OCI-LY7 (cell line): ENCODE measurements around the gene SLC9A7. TPM values are rescaled to one million over a fixed set of nuclear protein-coding genes. Genes with fewer than 3 reads are reported as not detected.

Experiments used
- Bru-seq: library from RNA; stranded (reverse); fragments of 400-500 nt; gene quantifications from one replicate; lab custom pipeline; 2021; lab: Mats Ljungman, UMichigan
- BruChase-seq, 2 experiments: library from RNA; stranded (reverse); fragments of 400-500 nt; gene quantifications; one replicate each; lab custom pipeline; 2021; lab: Mats Ljungman, UMichigan
- BruUV-seq: library from RNA; stranded (reverse); fragments of 400-500 nt; replicated peaks from 2 replicates; lab custom pipeline; 2021; lab: Mats Ljungman, UMichigan
- CTCF ChIA-PET: fragments of 300-600 bp; sonication (Branson Sonifier 250); formaldehyde crosslinking; loops from one replicate; lab custom pipeline; 2022; ENCODE audit warnings: antibody characterized with exemption; ENCODE audit not compliant: unreplicated experiment; lab: Charles Lee
- POLR2A ChIA-PET: fragments of 300-600 bp; sonication (Branson Sonifier 250); formaldehyde crosslinking; loops from one replicate; lab custom pipeline; 2022; ENCODE audit warnings: antibody characterized with exemption; lab: Charles Lee
- DNase-seq: peaks from one replicate; pipeline ENCODE4 v3.0.0-alpha.2; 2015; ENCODE audit warnings: low spot score
- H2AFZ ChIP-seq: fragments of 200-600 bp; sonication (generic), shearing (Covaris generic); 2 replicates; pipeline ENCODE4 v1.6.1; 2014; ENCODE audit warnings: mild to moderate bottlenecking, antibody characterized with exemption, low read length, moderate library complexity
- H3K27ac ChIP-seq: fragments of 200-600 bp; sonication (generic); 2 replicates; pipeline ENCODE4 v1.5.1; 2014; ENCODE audit warnings: mixed run types, low read depth, mild to moderate bottlenecking, moderate library complexity, low read length, inconsistent platforms; ENCODE audit not compliant: poor library complexity, severe bottlenecking
- H3K36me3 ChIP-seq: fragments of 200-600 bp; sonication (generic); 2 replicates; pipeline ENCODE4 v1.6.1; 2014; ENCODE audit warnings: mild to moderate bottlenecking, antibody characterized with exemption, low read length, moderate library complexity, mixed read lengths; ENCODE audit not compliant: insufficient read depth
- H3K4me1 ChIP-seq: fragments of 200-600 bp; sonication (generic); 2 replicates; pipeline ENCODE4 v1.5.1; 2014; ENCODE audit warnings: mild to moderate bottlenecking, low read length; ENCODE audit not compliant: insufficient read depth, poor library complexity, severe bottlenecking
- H3K4me2 ChIP-seq: fragments of 200-600 bp; sonication (generic); 2 replicates; pipeline ENCODE4 v1.6.1; 2014; ENCODE audit warnings: mild to moderate bottlenecking, low read length
- H3K4me3 ChIP-seq: fragments of 200-600 bp; sonication (generic); 2 replicates; pipeline ENCODE4 v1.5.1; 2014; ENCODE audit warnings: mild to moderate bottlenecking, low read depth, low read length; ENCODE audit not compliant: poor library complexity, severe bottlenecking
- H3K79me2 ChIP-seq: fragments of 200-600 bp; sonication (generic); 2 replicates; pipeline ENCODE4 v1.6.1; 2016; ENCODE audit warnings: low read depth, mild to moderate bottlenecking, low read length, moderate library complexity, mixed read lengths; ENCODE audit not compliant: insufficient read depth
- H3K9me2 ChIP-seq: fragments of 200-600 bp; sonication (generic); 2 replicates; pipeline ENCODE4 v1.6.1; 2016; ENCODE audit warnings: mild to moderate bottlenecking, low read length, mixed read lengths; ENCODE audit not compliant: insufficient read depth
- H3K9me3 ChIP-seq: fragments of 200-600 bp; sonication (generic); 2 replicates; pipeline ENCODE4 v1.6.1; 2014; ENCODE audit warnings: mild to moderate bottlenecking, mixed run types, low read length, mixed read lengths
- H4K20me1 ChIP-seq: fragments of 200-600 bp; sonication (generic); 2 replicates; pipeline ENCODE4 v1.6.1; 2014; ENCODE audit warnings: mild to moderate bottlenecking, antibody characterized with exemption, low read length, moderate library complexity, mixed read lengths; ENCODE audit not compliant: insufficient read depth
- CTCF ChIP-seq: fragments of 200-600 bp; sonication (generic); conservative IDR thresholded peaks from 2 replicates; pipeline ENCODE4 v1.5.1; 2014; ENCODE audit warnings: mild to moderate bottlenecking, antibody characterized with exemption, low read length, moderate library complexity, mixed read lengths
- EZH2phosphoT487 ChIP-seq: fragments of 200-600 bp; sonication (generic); IDR thresholded peaks from 2 replicates; pipeline ENCODE4 v1.6.1; 2018; ENCODE audit warnings: low read depth, borderline replicate concordance, mild to moderate bottlenecking, mixed run types, antibody characterized with exemption, low read length, moderate library complexity, mixed read lengths
- intact Hi-C: fragments of 100-400 bp; cut with micrococcal nuclease; formaldehyde crosslinking; loops from one replicate; pipeline ENCODE4 v1.10.0; 2022; ENCODE audit not compliant: unreplicated experiment
- long read RNA-seq: library from polyadenylated mRNA; stranded (forward); transcript quantifications from one replicate; pipeline ENCODE4 v2.0.0, GENCODE V29; 2022
- total RNA-seq, 2 experiments: library from RNA; depleted of rRNA in 1 of 2; stranded (reverse); fragments of >200 nt in 1 of 2; shearing (Covaris generic) in 1 of 2; gene quantifications; 2 replicates each; pipeline ENCODE4 v1.2.3, GENCODE V29; 2014 to 2022

SLC9A7 gene
- 34.2 and 40.5 TPM in 2 replicates for total RNA-seq (2014; rRNA removed; shearing (Covaris generic))
- total RNA-seq (2022), result 58.5 and 59.6 TPM in 2 replicates
- Bru-seq, nascent RNA, result percentile 91 among the genes with signal in this experiment
- percentile 91 among the genes with signal in this experiment for BruChase-seq, experiment 1, labeled RNA remaining after a 6-hour chase
- percentile 86 among the genes with signal in this experiment for BruChase-seq, experiment 2, labeled RNA remaining after a 2-hour chase
- long read RNA-seq, full-length matches to known transcripts, result 8 of 46 reads
- long read RNA-seq, partial matches to known transcripts, result 5 of 46 reads
- long read RNA-seq, other reads (novel, unspliced or antisense), result 33 of 46 reads

DNA sequence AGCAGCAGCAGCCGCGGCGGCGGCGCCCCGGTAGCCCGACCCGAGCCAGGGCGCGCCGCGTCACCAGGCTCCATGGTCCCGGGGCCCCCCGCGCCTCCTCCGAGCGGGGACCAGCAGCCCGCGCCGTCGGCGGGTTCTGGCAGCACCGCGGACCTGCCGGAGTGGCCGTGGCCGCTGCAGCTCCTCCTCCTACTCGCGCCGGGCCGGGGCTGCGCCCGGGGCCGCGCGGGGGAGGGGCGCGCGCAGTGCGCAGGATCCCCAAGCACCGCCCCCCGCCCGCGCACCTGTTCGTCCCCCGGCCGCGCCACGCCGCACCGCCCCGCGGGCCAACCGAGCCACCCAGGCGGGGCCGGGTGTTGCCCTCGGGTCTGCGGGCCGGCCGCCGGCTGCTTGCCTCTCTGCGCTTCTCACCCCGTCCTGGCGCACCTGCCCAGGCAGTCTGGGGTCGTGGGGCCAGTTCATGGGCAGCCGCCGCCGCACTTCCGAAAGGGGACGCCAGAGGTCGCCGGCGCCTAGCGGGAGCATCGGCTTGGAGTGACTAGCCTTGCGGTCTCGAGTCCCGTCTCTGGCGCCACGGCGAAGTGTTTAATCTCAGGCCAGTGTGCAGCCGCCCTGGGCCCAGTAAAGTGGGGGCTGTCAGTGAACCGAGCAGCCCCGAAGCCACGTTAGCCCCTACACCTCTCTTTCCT, at the start of gene SLC9A7:
Gene SLC9A7, minus strand, starts transcription at position 163 of the 689 bp plus-strand sequence. Its CDS starts 89 bp downstream, at position 74.
- peaks cover 3% of the 10 kb centered on the region; the same call in 1 of the 2 replicates for H3K9me3 ChIP-seq
- H3K4me3 ChIP-seq, result peak within 1 kb of the TSS; percentile 97
- BruUV-seq, result no TSS peak
- H2AFZ ChIP-seq, result peak within 1 kb of the TSS; percentile 74
- H3K4me1 ChIP-seq, result peaks cover 39% of the 10 kb centered on the region
- ChIA-PET CTCF (no interaction called here), POLR2A (interaction anchor here (1.4 kb wide), 1 partner anchor 11 kb away, joined by 4 read pairs; no protein-coding TSS in a partner anchor)
- peak; percentile 85 for DNase-seq
- H3K9me2 ChIP-seq, result no peaks in the 10 kb centered on the region
- H3K27ac ChIP-seq, result peak within 1 kb of the TSS; percentile 99
- H3K79me2 ChIP-seq, result peaks cover 43% of the 10 kb centered on the region
- TF ChIP-seq EZH2phosphoT487 (no peak), CTCF (peak; percentile 68)
- no peaks in the 10 kb centered on the region for H4K20me1 ChIP-seq
- H3K36me3 ChIP-seq, result no peaks in the 10 kb centered on the region; the same call in 1 of the 2 replicates
- intact Hi-C loops, result loop anchor here (1.0 to 5.0 kb wide), 5 partner anchors 37 to 272 kb away; partner anchors contain the start of genes CHST7 and JADE3
- H3K4me2 ChIP-seq, result peak within 1 kb of the TSS; percentile 89

DNA sequence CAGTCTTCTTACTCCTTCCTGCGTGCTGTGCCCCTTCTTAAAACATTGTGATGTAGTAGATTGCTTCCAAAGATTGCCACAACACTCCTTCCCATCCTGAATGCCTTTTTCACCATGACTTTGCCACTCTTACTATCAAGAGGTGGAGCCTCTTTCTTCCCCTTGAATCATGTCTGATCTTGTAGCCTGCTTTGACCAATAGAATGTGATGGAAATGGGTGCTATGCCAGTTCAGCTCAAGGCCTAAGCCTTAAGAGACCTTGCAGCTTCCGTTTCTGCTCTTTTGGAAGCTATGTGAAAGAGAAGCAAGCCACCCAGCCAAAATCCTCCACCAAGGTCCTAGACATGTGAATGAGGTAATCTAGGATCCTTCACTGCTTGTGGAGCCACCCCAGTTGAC, 46.4 kb upstream of the SLC9A7 start:
- intact Hi-C loops, result loop anchor here (10.0 kb wide), 1 partner anchor 220 kb away; no protein-coding TSS in a partner anchor
- no peaks in the 10 kb centered on the region for H3K4me1 ChIP-seq
- no peaks in the 10 kb centered on the region for H4K20me1 ChIP-seq
- H3K27ac ChIP-seq, result no peak overlapping the region
- no TSS peak for BruUV-seq
- H2AFZ ChIP-seq, result no peak overlapping the region
- no peaks in the 10 kb centered on the region for H3K9me2 ChIP-seq
- H3K4me2 ChIP-seq, result no peak overlapping the region
- H3K9me3 ChIP-seq, result no peaks in the 10 kb centered on the region
- H3K4me3 ChIP-seq, result no peak overlapping the region
- H3K79me2 ChIP-seq, result no peaks in the 10 kb centered on the region
- H3K36me3 ChIP-seq, result no peaks in the 10 kb centered on the region
- TF ChIP-seq CTCF (no peak), EZH2phosphoT487 (no peak)
- ChIA-PET POLR2A (no interaction called here), CTCF (no interaction called here)
- no peak for DNase-seq
